ENCODE measurements around the gene ANKS1A. TPM values are rescaled to one million over a fixed set of nuclear protein-coding genes. Genes with fewer than 3 reads are reported as not detected.

Gene ANKS1A
- total and polyA plus RNA-seq, 2 experiments from 2014 or later: 12.1 to 31.9 TPM

DNA sequence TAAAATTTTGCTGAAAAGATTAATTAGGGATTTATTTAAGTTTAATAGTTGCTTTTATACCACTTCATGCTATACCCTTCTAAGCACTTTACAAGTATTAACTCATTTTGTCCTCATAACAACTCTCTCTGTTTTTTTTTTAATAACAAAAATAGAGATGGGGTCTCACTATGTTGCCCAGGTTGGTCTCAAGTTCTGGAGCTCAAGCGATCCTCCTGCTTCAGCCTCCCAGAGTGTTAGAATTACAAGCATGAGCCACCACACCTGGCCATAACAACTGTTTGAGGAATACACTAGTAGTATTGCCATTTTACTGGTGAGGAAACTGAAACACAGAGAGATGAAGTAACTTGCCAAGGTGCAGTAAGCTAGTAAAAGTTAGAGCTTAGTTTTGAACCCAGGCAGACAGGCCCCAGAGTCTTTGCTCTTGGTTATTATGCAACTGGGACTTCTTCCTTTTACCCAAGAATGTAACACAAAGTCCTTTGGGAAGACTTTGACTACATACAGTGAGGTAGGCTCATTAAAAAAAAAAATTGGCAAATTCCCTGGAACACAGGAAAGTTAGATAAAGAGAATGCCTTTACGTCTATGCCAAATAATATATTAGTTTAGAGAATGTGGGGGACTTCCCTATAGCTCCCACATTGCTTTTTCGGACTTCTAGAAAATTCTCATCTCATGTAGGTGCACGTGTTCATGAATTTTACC lies 11.4 kb downstream of the ANKS1A start (continued):
- TF ChIP-seq, protein P1, sequence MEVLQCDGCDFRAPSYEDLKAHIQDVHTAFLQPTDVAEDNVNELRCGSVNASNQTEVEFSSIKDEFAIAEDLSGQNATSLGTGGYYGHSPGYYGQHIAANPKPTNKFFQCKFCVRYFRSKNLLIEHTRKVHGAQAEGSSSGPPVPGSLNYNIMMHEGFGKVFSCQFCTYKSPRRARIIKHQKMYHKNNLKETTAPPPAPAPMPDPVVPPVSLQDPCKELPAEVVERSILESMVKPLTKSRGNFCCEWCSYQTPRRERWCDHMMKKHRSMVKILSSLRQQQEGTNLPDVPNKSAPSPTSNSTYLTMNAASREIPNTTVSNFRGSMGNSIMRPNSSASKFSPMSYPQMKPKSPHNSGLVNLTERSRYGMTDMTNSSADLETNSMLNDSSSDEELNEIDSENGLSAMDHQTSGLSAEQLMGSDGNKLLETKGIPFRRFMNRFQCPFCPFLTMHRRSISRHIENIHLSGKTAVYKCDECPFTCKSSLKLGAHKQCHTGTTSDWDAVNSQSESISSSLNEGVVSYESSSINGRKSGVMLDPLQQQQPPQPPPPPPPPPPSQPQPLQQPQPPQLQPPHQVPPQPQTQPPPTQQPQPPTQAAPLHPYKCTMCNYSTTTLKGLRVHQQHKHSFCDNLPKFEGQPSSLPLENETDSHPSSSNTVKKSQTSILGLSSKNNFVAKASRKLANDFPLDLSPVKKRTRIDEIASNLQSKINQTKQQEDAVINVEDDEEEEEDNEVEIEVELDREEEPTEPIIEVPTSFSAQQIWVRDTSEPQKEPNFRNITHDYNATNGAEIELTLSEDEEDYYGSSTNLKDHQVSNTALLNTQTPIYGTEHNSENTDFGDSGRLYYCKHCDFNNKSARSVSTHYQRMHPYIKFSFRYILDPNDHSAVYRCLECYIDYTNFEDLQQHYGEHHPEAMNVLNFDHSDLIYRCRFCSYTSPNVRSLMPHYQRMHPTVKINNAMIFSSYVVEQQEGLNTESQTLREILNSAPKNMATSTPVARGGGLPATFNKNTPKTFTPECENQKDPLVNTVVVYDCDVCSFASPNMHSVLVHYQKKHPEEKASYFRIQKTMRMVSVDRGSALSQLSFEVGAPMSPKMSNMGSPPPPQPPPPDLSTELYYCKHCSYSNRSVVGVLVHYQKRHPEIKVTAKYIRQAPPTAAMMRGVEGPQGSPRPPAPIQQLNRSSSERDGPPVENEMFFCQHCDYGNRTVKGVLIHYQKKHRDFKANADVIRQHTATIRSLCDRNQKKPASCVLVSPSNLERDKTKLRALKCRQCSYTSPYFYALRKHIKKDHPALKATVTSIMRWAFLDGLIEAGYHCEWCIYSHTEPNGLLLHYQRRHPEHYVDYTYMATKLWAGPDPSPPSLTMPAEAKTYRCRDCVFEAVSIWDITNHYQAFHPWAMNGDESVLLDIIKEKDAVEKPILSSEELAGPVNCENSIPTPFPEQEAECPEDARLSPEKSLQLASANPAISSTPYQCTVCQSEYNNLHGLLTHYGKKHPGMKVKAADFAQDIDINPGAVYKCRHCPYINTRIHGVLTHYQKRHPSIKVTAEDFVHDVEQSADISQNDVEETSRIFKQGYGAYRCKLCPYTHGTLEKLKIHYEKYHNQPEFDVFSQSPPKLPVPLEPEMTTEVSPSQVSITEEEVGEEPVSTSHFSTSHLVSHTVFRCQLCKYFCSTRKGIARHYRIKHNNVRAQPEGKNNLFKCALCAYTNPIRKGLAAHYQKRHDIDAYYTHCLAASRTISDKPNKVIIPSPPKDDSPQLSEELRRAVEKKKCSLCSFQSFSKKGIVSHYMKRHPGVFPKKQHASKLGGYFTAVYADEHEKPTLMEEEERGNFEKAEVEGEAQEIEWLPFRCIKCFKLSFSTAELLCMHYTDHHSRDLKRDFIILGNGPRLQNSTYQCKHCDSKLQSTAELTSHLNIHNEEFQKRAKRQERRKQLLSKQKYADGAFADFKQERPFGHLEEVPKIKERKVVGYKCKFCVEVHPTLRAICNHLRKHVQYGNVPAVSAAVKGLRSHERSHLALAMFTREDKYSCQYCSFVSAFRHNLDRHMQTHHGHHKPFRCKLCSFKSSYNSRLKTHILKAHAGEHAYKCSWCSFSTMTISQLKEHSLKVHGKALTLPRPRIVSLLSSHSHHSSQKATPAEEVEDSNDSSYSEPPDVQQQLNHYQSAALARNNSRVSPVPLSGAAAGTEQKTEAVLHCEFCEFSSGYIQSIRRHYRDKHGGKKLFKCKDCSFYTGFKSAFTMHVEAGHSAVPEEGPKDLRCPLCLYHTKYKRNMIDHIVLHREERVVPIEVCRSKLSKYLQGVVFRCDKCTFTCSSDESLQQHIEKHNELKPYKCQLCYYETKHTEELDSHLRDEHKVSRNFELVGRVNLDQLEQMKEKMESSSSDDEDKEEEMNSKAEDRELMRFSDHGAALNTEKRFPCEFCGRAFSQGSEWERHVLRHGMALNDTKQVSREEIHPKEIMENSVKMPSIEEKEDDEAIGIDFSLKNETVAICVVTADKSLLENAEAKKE (CRISPR knock-in tag; IDR thresholded peaks at IDR 0.05): no peak
- TF ChIP-seq JUNB (IDR thresholded peaks at IDR 0.05; ENCODE audit: unreplicated experiment): no peak

DNA sequence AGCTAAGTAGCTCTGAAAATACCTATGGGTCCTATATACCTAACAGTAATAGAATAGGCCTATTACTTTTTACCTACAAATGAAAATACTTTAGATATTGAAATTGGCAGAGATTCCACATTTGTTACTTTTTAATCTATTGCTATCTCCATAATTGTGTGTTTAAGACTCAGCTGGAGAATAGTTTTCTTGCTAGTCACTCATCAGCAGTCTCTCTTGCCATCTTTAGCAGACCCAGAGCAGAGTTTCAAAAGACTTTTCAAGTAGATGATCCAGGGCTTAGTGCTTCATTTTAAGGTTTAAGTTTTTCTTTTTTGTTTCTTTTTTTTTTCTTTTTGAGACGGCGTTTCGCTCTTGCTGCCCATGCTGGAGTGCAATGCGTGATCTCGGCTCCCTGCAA lies 12.9 kb downstream of the ANKS1A start:
- no peaks in the 10 kb centered on the region for H3K27me3 Mint-ChIP-seq (ENCODE audit: insufficient read depth, low read depth, poor library complexity)
- H3K4me3 Mint-ChIP-seq: no peak overlapping the region
- no peaks in the 10 kb centered on the region; the same call in 2 of the 3 replicates for H3K36me3 Mint-ChIP-seq (ENCODE audit: low read depth)
- no peaks in the 10 kb centered on the region for H3F3A ChIP-seq (replicated peaks; ENCODE audit: low read depth)
- H2AFZ ChIP-seq: no peak overlapping the region
- H3K27ac ChIP-seq (ENCODE audit: low read depth): no peak overlapping the region
- H3K79me2 ChIP-seq (replicated peaks; ENCODE audit: insufficient read depth): peaks cover 83% of the 10 kb centered on the region
- H3K27me3 ChIP-seq (ENCODE audit: insufficient read depth): no peaks in the 10 kb centered on the region
- no peak overlapping the region for H3K4me3 ChIP-seq
- peaks cover 12% of the 10 kb centered on the region for H4K20me1 ChIP-seq (replicated peaks; ENCODE audit: insufficient read depth)
- peaks cover 7% of the 10 kb centered on the region; the same call in 2 of the 3 replicates for H3K4me1 Mint-ChIP-seq
- DNase-seq (ENCODE audit: low spot score) (no peak), ATAC-seq (no peak)
- H3K27ac Mint-ChIP-seq: peak overlapping the region; percentile 93
- no peaks in the 10 kb centered on the region for H3K36me3 ChIP-seq (ENCODE audit: insufficient read depth)
- H3K9me2 ChIP-seq (ENCODE audit: insufficient read depth): no peaks in the 10 kb centered on the region
- no peaks in the 10 kb centered on the region; the same call in 1 of the 2 replicates for H3K4me1 ChIP-seq (ENCODE audit: insufficient read depth)
- H3K4me2 ChIP-seq: no peak overlapping the region
- H3K9me3 Mint-ChIP-seq: no peaks in the 10 kb centered on the region; the same call in 2 of the 3 replicates
- TF ChIP-seq, protein P2, sequence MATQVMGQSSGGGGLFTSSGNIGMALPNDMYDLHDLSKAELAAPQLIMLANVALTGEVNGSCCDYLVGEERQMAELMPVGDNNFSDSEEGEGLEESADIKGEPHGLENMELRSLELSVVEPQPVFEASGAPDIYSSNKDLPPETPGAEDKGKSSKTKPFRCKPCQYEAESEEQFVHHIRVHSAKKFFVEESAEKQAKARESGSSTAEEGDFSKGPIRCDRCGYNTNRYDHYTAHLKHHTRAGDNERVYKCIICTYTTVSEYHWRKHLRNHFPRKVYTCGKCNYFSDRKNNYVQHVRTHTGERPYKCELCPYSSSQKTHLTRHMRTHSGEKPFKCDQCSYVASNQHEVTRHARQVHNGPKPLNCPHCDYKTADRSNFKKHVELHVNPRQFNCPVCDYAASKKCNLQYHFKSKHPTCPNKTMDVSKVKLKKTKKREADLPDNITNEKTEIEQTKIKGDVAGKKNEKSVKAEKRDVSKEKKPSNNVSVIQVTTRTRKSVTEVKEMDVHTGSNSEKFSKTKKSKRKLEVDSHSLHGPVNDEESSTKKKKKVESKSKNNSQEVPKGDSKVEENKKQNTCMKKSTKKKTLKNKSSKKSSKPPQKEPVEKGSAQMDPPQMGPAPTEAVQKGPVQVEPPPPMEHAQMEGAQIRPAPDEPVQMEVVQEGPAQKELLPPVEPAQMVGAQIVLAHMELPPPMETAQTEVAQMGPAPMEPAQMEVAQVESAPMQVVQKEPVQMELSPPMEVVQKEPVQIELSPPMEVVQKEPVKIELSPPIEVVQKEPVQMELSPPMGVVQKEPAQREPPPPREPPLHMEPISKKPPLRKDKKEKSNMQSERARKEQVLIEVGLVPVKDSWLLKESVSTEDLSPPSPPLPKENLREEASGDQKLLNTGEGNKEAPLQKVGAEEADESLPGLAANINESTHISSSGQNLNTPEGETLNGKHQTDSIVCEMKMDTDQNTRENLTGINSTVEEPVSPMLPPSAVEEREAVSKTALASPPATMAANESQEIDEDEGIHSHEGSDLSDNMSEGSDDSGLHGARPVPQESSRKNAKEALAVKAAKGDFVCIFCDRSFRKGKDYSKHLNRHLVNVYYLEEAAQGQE (IDR thresholded peaks at IDR 0.05; ENCODE audit: unreplicated experiment): no peak
- TF ChIP-seq, protein P3, sequence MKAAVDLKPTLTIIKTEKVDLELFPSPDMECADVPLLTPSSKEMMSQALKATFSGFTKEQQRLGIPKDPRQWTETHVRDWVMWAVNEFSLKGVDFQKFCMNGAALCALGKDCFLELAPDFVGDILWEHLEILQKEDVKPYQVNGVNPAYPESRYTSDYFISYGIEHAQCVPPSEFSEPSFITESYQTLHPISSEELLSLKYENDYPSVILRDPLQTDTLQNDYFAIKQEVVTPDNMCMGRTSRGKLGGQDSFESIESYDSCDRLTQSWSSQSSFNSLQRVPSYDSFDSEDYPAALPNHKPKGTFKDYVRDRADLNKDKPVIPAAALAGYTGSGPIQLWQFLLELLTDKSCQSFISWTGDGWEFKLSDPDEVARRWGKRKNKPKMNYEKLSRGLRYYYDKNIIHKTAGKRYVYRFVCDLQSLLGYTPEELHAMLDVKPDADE (IDR thresholded peaks at IDR 0.05): no peak
- TF ChIP-seq ZNF114 (CRISPR knock-in tag; IDR thresholded peaks at IDR 0.05) (no peak), STAT1 (IDR thresholded peaks at IDR 0.05; ENCODE audit: unreplicated experiment) (no peak), POLR2AphosphoS5 (IDR thresholded peaks at IDR 0.05; ENCODE audit: low read depth) (no peak), EZH2 (IDR thresholded peaks at IDR 0.05; ENCODE audit: low read depth, unreplicated experiment) (no peak), NANOG (IDR thresholded peaks at IDR 0.05; ENCODE audit: borderline replicate concordance) (no peak), ZNF331 (CRISPR knock-in tag; IDR thresholded peaks at IDR 0.05; ENCODE audit: low read depth) (no peak), JUNB (IDR thresholded peaks at IDR 0.05; ENCODE audit: unreplicated experiment) (no peak), EZH2phosphoT487 (IDR thresholded peaks at IDR 0.05; ENCODE audit: unreplicated experiment) (no peak)
- TF ChIP-seq, protein P4, sequence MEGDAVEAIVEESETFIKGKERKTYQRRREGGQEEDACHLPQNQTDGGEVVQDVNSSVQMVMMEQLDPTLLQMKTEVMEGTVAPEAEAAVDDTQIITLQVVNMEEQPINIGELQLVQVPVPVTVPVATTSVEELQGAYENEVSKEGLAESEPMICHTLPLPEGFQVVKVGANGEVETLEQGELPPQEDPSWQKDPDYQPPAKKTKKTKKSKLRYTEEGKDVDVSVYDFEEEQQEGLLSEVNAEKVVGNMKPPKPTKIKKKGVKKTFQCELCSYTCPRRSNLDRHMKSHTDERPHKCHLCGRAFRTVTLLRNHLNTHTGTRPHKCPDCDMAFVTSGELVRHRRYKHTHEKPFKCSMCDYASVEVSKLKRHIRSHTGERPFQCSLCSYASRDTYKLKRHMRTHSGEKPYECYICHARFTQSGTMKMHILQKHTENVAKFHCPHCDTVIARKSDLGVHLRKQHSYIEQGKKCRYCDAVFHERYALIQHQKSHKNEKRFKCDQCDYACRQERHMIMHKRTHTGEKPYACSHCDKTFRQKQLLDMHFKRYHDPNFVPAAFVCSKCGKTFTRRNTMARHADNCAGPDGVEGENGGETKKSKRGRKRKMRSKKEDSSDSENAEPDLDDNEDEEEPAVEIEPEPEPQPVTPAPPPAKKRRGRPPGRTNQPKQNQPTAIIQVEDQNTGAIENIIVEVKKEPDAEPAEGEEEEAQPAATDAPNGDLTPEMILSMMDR (conservative IDR thresholded peaks at IDR 0.05; ENCODE audit: low read depth in 2 of 2): no peak

All from GM23338 (cell line).